ENCODE data around the gene DHRS3.

The DHRS3 gene

GRCh38 chr1:12588695-12589094 is 29.3 kb downstream of the DHRS3 start:
- H3K36me3 ChIP-seq (ENCODE audit: insufficient read depth, insufficient read length, low read length): no peaks in the 10 kb centered on the region
- no peak for DNase-seq (ENCODE audit: low read depth, low spot score)
- no peaks in the 10 kb centered on the region for H3K27me3 ChIP-seq (ENCODE audit: insufficient read depth, insufficient read length)
- H3K4me3 ChIP-seq (ENCODE audit: insufficient read length, low read depth): no peak overlapping the region
- H3K9ac ChIP-seq (ENCODE audit: insufficient read length, low read depth): no peak overlapping the region
- no peaks in the 10 kb centered on the region for H3K9me3 ChIP-seq (ENCODE audit: insufficient read depth, low read length)
- TF ChIP-seq ZNF274 (IDR thresholded peaks at IDR 0.05; ENCODE audit: low read depth, low read length): no peak
- no peak for TF ChIP-seq SUZ12 (IDR thresholded peaks at IDR 0.05; ENCODE audit: extremely low read depth, insufficient read depth, insufficient read length)
- TF ChIP-seq YY1 (IDR thresholded peaks at IDR 0.05; ENCODE audit: insufficient read depth, insufficient read length): no peak
- H3K4me1 ChIP-seq (ENCODE audit: insufficient read depth, insufficient read length): peaks cover 13% of the 10 kb centered on the region

GRCh38 chr1:12587981-12588640 is 29.9 kb downstream of the DHRS3 start:
- no peak for DNase-seq (ENCODE audit: low read depth, low spot score)
- Histone ChIP-seq H3K9me3 (ENCODE audit: insufficient read depth, low read length) (no peaks in the 10 kb centered on the region), H3K9ac (ENCODE audit: insufficient read length, low read depth) (no peak overlapping the region), H3K36me3 (ENCODE audit: insufficient read depth, insufficient read length, low read length) (no peaks in the 10 kb centered on the region), H3K4me3 (ENCODE audit: insufficient read length, low read depth) (no peak overlapping the region), H3K4me1 (ENCODE audit: insufficient read depth, insufficient read length) (peaks cover 10% of the 10 kb centered on the region), H3K27me3 (ENCODE audit: insufficient read depth, insufficient read length) (no peaks in the 10 kb centered on the region)
- TF ChIP-seq SUZ12 (IDR thresholded peaks at IDR 0.05; ENCODE audit: extremely low read depth, insufficient read depth, insufficient read length): no peak
- no peak for TF ChIP-seq ZNF274 (IDR thresholded peaks at IDR 0.05; ENCODE audit: low read depth, low read length)
- TF ChIP-seq YY1 (IDR thresholded peaks at IDR 0.05; ENCODE audit: insufficient read depth, insufficient read length): no peak

GRCh38 chr1:12585951-12586942 is 31.8 kb downstream of the DHRS3 start:
- DNase-seq (ENCODE audit: low read depth, low spot score): no peak
- Histone ChIP-seq H3K9me3 (ENCODE audit: insufficient read depth, low read length) (no peaks in the 10 kb centered on the region), H3K36me3 (ENCODE audit: insufficient read depth, insufficient read length, low read length) (no peaks in the 10 kb centered on the region), H3K9ac (ENCODE audit: insufficient read length, low read depth) (no peak overlapping the region), H3K4me3 (ENCODE audit: insufficient read length, low read depth) (no peak overlapping the region), H3K27me3 (ENCODE audit: insufficient read depth, insufficient read length) (no peaks in the 10 kb centered on the region), H3K4me1 (ENCODE audit: insufficient read depth, insufficient read length) (peaks cover 3% of the 10 kb centered on the region)
- TF ChIP-seq YY1 (IDR thresholded peaks at IDR 0.05; ENCODE audit: insufficient read depth, insufficient read length) (no peak), ZNF274 (IDR thresholded peaks at IDR 0.05; ENCODE audit: low read depth, low read length) (no peak), SUZ12 (IDR thresholded peaks at IDR 0.05; ENCODE audit: extremely low read depth, insufficient read depth, insufficient read length) (no peak)

GRCh38 chr1:12585536-12585935 is 32.5 kb downstream of the DHRS3 start:
- Histone ChIP-seq H3K27me3 (ENCODE audit: insufficient read depth, insufficient read length) (no peaks in the 10 kb centered on the region), H3K36me3 (ENCODE audit: insufficient read depth, insufficient read length, low read length) (no peaks in the 10 kb centered on the region), H3K4me3 (ENCODE audit: insufficient read length, low read depth) (no peak overlapping the region), H3K9me3 (ENCODE audit: insufficient read depth, low read length) (no peaks in the 10 kb centered on the region), H3K9ac (ENCODE audit: insufficient read length, low read depth) (no peak overlapping the region), H3K4me1 (ENCODE audit: insufficient read depth, insufficient read length) (peaks cover 2% of the 10 kb centered on the region)
- no peak for DNase-seq (ENCODE audit: low read depth, low spot score)
- TF ChIP-seq ZNF274 (IDR thresholded peaks at IDR 0.05; ENCODE audit: low read depth, low read length): no peak
- no peak for TF ChIP-seq SUZ12 (IDR thresholded peaks at IDR 0.05; ENCODE audit: extremely low read depth, insufficient read depth, insufficient read length)
- no peak for TF ChIP-seq YY1 (IDR thresholded peaks at IDR 0.05; ENCODE audit: insufficient read depth, insufficient read length)

- H3K4me3 ChIP-seq (ENCODE audit: insufficient read length, low read depth): no peak overlapping the region
- peaks cover 2% of the 10 kb centered on the region for H3K4me1 ChIP-seq (ENCODE audit: insufficient read depth, insufficient read length)
- DNase-seq (ENCODE audit: low read depth, low spot score): no peak
- no peaks in the 10 kb centered on the region for H3K27me3 ChIP-seq (ENCODE audit: insufficient read depth, insufficient read length)
- no peak overlapping the region for H3K9ac ChIP-seq (ENCODE audit: insufficient read length, low read depth)
- no peaks in the 10 kb centered on the region for H3K36me3 ChIP-seq (ENCODE audit: insufficient read depth, insufficient read length, low read length)
- no peak for TF ChIP-seq SUZ12 (IDR thresholded peaks at IDR 0.05; ENCODE audit: extremely low read depth, insufficient read depth, insufficient read length)
- TF ChIP-seq YY1 (IDR thresholded peaks at IDR 0.05; ENCODE audit: insufficient read depth, insufficient read length): no peak
- no peak for TF ChIP-seq ZNF274 (IDR thresholded peaks at IDR 0.05; ENCODE audit: low read depth, low read length)
- no peaks in the 10 kb centered on the region for H3K9me3 ChIP-seq (ENCODE audit: insufficient read depth, low read length)
Measured at GRCh38 chr1:12584900-12585525, 33.0 kb downstream of the DHRS3 start.

GRCh38 chr1:12583484-12583883 is 34.5 kb downstream of the DHRS3 start:
- TF ChIP-seq SUZ12 (IDR thresholded peaks at IDR 0.05; ENCODE audit: extremely low read depth, insufficient read depth, insufficient read length) (no peak), YY1 (IDR thresholded peaks at IDR 0.05; ENCODE audit: insufficient read depth, insufficient read length) (no peak), ZNF274 (IDR thresholded peaks at IDR 0.05; ENCODE audit: low read depth, low read length) (no peak)
- H3K36me3 ChIP-seq (ENCODE audit: insufficient read depth, insufficient read length, low read length): no peaks in the 10 kb centered on the region

More at GRCh38 chr1:12583484-12583883, 34.5 kb downstream of the DHRS3 start:
- Histone ChIP-seq H3K9me3 (ENCODE audit: insufficient read depth, low read length) (no peaks in the 10 kb centered on the region), H3K4me1 (ENCODE audit: insufficient read depth, insufficient read length) (peaks cover 2% of the 10 kb centered on the region), H3K27me3 (ENCODE audit: insufficient read depth, insufficient read length) (no peaks in the 10 kb centered on the region), H3K9ac (ENCODE audit: insufficient read length, low read depth) (no peak overlapping the region), H3K4me3 (ENCODE audit: insufficient read length, low read depth) (no peak overlapping the region)
- DNase-seq (ENCODE audit: low read depth, low spot score): no peak
